UCSD-AML1 (cell line): ENCODE measurements around the gene FIGNL2.
"Not testable (repeated sequence)": the region's sequence is repeated elsewhere in the genome, so short reads cannot be mapped to it uniquely, and the experiment has no call there.

Experiments used
- DNase-seq: peaks from one replicate; lab custom pipeline; 2025; ENCODE audit not compliant: unreplicated experiment; lab: John Stamatoyannopoulos, UW

The FIGNL2 gene

DNA sequence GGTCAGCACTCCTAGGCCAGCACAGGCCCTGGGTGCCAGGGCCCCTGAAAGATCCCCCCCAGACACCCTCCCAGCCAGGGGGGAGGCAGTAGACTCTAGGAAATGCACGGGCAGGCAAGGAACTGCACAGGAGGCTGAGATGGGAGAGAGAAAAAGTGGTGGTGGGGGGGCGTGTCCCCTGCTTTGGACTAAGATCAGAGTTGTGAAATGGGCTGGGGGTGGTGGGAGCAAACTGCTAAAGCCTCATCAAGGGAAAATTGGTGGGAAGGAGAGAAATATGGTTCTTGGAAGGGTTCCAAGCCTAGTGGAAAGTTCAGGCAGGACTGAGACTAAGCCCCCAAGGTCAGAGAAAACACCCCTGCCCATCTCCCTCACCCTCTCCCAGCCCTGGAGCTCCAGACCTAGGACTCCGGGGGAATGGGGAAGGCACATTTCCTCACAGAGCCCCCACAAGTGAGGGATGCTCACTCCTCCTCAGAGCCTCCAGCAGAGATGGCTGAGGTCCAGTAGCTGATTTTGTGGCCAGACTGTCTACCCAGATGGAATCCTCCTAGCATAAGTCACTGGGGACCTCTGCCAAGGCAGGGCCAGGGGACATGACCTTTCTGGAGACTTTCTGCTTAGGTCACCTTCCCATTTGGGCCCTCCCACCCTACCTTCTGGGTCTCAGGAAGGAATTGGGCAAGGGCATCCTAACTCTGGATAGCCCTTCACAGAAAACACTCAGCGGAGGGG, 29.8 kb downstream of the FIGNL2 start:
- no peak for DNase-seq

DNA sequence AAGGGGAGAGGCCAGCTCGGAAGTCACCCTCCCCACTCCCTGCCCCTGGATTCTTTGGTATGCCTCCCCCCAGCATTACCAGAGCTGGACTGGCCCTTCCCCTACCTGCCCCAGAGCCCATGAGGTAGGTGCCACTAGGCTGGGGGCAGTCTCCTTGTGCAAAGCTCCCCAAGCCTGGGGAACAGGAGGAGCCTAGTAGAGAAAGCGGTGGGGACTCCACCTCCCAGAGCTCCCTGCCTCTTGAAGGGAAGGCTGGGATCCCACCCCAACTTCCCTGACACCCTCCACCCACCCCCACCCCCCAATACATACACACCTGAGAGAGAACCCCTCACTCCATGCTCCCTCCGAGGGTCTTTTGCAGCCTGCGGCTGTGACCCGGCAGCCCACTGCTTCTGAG, 30.4 kb downstream of the FIGNL2 start:
- no peak for DNase-seq

DNA sequence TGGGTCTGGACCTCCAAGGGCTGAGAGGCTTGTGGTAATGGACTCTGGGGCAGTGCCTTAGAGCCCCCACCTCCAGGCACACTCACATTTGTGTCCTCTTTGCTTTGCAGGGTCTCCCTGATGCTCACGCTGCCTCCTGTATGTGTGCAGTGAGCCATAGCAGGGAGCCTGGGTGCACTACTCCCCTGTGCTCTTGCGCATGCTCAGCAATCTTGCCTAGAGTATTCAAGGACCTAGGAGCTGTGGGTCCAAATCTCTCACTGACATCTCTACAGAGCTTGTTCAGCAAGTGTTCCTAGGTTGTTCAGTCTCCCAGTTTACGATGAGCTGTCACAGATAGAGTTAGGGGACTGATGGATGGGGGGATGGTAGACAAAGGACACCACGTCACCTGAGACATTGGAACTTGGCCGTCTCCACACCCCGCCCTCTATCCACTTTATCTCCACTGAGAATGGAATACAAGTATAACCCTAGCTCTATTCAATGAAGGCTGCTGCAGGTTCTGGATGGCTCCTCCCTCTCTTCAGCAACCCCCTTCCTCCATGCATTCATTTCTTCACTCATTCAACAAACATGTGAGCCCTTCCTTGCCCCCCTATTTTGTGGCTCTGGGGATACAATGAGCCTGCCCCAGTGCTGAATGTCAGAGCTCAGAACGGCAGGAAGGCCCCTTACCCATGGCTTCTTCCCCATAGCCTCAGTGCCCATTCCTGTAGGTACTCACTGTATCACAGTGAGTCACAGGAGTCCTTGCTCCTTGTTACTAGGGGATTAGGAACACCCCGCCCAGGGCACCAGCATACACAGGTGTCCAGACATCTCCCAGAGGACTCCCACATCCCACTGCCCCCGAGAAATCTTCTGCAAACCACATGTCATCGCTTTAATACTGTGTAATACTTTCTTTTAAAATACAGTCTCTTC, 31.2 kb downstream of the FIGNL2 start:
- DNase-seq, result no peak

DNA sequence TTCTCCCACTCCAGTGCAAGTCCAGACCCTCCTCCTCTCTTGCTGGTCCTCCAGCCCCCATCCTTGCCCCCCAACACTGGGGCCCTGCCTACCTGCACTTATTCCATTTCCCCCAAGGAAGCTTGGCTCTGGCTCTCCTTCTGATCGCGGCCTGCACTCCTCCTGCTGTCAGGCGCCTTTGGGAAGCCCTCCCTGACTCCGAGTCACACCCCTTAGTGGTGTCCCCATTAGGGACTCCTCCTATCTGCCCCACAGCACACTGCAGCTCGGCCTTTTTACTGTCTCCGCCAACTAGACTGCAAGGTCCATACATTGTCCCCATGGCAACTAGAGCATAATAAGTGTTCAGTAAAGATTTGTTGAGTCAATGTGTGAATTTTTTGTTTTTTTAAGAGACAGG, 32.9 kb downstream of the FIGNL2 start:
- no peak for DNase-seq

DNA sequence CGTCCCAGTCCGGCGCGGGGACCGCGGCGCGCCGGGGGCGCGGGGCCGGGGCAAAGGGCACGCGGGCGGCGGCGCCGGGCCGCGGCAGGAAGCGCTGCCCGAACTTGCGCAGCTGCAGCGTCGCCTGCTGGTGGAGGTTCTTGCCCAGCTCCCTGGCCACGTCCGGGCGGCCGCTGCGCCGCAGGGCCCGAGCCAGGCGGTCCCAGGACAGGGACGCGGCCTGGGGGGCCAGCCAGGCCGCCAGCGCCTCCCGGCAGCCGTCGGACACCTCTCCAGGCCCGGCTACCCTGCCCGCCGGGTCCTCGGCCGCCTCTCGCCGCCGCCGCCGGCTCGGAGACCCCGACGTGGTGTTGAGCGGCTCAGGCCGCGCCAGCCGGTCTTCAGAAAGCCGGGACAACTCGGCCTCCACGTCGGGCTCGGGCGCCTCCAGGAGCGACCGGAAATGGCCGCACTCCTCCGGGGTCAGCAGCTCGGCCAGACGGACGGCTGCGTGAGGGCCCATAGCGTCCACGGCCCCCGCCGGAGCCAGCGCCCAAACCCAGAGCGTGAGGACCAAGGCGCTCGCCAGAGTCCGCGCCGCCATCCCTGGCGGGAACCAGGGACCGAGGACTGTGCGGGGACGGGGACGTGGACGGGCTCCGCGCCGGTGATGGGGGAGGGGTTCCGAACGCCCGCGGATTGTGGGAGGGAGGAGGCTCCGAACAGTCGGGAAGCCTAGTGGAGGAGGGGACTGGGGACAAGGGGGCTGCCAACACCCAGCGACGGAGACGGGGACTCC, 34.0 kb downstream of the FIGNL2 start:
- DNase-seq, result peak; percentile 70

DNA sequence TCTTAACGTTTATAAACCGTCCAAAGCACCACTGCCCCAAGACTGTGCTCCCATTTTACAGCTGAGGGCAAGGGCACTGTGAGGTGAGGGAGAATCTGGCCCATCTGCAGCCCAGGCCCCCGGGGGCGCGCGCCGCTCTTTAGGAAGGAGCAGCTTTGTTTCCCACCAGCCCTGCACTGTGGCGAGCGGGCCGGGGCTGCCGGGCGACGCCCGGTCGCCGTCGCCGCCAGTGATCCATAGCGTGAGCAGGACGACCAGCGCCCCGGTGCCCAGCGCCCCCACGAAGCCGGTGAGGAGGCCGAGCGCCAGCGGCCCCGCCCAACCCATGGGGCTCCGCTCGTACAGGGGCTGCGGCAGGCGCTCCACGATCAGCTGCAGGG, 34.6 kb downstream of the FIGNL2 start:
- DNase-seq, result no peak

DNA sequence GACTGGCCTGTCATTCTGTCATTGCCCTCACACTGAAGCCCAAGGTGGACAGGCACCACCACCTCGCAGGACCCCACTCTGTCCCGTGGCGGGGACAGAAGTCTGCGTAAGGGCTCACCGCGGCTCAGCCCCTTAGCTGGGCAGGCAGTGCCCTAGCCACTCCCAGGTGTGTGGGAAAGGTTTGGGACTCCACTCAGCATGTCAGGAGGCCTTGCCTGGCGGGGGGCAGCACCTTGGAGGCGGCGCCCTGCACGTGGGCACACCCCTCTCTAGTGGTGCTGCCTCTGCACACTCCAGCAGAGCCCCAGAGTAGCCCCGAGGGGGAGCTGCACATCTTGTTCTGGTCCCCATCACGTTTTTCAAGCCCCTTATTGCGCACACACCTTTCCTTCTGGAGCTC, 35.6 kb downstream of the FIGNL2 start:
- DNase-seq, result no peak

DNA sequence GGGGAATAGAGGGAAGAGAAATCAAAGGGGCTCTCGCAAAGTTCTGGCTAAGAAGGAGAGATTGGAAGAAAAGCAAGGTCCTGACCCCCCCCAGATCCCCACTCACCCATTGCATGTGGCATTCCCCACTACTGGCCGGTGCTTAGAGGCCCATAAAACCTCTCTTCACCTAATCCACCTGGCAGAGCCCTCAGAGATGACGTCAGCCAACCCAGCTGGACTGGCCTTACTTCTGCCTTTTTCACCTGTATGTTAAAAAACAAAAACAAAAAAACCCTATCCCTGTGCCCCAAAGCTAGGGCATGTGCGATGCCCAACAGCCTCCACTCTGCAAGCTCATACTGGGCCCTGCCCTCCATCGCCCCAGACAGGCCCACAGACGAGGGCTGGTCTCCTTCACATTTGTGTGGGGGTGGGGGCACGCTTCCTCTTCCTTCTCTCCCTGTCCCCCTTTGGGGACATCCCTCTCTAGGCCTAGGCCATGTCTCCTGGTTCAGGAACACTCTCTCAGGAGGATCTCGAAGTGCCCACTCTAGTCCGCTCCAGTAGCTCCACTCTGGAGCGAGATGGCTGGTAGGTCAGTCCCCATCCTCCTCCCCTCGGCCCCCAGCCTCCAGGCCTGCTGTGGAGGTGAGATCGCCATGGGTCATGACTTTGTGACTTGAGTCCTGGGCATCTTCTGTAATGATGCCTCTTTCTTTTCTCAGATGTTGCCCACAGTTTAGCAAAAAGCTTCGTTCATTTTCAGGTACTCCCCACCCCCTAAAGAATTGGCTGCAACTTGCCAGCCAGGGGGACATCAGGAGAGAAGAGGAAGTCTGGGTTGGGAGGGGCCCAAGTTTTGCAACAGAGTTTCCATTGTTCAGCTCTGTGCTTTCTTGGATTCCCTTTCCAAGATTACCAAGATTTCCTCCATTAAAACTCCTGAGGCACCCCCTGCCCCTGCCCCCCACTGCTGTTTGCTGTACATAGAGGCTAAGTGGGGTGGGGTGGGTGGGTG, 37.0 kb downstream of the FIGNL2 start:
- DNase-seq, result no peak

DNA sequence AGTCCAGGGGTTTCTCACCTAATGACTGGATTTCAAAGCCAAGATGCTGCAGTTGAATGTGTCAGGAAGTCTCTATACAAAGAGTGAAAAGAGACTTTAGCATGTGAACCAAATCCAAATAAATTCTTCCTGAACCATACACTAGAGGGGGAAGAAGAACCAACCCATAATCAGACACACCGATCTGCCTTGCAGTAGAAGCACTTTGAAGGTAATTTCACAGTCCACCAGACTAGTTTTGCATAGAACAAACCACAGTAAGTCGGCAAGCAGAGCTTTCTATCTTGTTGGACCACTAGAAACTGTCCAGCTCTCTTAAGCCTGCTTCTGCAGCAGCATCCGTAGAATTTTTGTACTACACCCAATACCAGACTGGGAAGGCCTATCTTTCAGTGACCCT, 39.3 kb downstream of the FIGNL2 start:
- DNase-seq, result no peak

DNA sequence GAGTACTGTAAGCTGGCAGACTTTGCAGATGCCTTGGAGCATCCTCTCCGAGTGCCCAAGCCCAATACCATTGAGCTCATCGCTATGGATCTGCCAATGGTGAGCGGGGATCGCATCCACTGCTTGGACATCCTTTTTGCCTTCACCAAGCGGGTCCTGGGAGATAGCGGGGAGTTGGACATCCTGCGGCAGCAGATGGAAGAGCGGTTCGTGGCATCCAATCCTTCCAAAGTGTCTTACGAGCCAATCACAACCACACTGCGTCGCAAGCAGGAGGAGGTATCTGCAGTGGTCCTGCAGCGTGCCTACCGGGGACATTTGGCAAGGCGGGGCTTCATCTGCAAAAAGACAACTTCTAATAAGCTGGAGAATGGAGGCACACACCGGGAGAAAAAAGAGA, 41.6 kb downstream of the FIGNL2 start:
- DNase-seq, result no peak

DNA sequence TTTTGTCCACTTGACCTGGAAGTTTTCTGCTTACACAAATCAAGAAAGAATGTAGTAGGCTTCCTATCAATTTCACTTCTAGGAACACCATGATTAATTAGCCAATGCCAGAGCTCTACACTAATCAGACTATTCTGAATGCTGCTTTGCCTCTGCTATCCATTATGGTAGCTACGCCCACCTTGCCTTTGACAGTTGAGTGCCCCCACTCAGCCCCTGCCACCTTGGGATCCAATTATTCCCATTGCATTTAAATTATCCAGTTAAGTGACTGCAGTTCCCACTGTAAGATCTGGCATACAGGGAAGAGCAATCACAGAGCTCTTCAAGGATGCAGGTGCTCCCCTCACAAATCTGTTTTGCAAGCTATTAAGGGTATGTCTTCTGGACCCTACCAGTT, 47.5 kb downstream of the FIGNL2 start:
- no peak for DNase-seq

DNA sequence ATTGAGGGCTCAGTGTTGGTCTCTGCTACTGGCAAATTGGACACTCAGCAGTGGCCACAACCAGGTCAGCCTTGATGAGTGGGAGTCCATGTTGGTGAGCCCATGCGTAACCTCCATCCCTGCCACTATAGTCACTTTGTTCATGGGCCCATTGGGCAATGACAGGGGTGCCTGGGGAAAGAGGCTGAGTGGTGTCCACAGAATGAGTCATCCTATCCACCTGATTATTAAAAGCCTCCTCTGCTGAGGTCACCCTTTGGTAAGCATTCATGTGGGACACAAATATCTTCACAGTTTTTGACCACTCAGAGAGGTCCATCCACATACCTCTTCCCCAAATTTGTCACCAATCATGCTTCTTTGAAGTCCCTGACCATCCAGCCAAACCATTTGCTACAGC, 50.0 kb downstream of the FIGNL2 start:
- DNase-seq, result no peak

DNA sequence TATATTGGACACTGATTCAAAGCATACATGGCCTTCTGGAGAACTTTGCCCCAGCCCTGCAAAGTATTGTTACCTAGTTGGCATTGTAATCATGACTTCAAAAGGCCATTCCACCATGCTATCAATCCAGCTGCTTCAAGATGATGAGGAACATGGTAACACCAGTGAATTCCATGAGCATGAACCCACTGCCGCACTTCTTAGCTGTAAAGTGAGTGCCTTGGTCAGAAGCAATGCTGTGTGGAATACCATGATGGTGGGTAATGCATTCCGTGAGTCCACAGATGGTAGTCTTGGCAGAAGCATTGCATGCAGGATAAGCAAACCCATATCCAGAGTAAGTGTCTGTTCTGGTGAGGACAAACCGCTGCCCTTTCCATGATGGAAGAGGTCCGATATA, 50.5 kb downstream of the FIGNL2 start:
- not testable (repeated sequence) for DNase-seq

DNA sequence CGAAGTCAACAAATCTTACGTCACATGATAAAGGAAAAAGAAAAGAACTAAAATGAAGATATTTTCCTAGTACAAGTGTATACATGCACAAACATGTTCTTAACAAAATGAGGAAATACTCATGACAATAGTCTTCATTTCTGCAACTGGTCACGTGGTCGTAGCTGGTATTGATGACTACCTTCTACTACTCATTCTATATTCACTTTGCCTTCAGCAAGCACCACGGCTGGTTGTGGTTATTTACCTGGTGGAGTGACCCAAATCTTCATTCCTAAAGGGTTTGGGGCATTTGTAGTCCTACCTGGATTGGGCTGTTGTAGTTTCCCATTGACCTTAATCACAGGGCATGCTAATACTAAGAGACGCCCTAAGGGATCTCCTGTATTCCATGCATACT, 51.2 kb downstream of the FIGNL2 start:
- no peak for DNase-seq

DNA sequence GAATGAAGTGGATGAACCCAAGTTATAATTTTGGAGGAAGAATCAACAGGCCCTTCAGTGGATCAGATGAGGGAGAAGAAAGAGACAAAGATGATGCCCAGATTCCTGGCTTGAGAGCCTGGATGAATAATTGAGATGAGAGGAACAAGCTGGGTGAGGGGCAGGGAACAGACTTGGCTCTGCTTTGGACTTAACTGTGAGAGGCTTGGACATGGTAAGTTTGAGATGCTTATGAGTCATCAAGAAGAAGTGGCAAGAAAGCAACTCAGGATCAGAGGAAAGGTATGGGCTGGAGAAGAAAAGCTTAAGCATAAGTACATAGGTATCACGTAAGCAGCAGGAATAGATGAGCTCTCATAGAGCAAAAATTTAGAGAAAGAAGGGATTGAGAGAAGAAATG, 55.3 kb downstream of the FIGNL2 start:
- no peak for DNase-seq

DNA sequence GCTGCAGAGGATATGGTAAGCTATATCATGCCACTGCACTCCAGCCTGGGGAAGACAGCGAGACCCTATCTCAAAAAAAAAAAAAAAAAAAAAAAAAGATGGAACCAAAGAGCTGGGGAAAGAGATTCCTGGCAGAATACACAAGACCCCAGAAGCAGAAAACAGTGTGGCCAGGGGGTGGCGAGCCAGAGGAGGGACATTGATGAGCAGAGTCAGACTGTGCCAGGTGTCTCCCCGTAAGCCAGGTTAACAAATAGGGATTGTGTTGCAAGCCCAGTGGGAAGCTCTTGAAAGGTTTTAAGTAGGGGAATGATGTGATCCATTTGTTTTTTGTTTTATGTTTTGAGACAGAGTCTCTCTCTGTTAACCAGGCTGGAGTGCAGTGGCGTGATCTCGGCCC, 56.1 kb downstream of the FIGNL2 start:
- DNase-seq, result no peak

DNA sequence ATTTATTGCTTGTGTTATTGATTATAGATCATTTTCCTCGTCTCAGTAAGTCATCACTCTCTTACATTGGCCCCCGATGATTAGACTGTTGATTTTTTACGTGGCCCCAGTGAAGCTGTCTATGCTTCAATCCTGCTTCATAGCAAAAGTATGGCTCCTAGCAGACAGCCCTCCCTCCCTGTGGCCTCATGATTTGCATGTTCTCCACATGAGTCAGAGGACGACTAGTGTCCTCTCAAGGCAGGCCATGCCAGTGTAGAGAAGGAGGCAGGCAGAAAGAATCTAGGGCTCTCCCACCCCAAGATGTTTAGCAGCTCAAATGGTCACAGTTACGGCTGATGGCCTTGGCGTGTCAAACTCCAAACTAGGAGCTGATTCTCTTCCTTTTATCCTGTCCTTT, 59.6 kb downstream of the FIGNL2 start:
- no peak for DNase-seq

DNA sequence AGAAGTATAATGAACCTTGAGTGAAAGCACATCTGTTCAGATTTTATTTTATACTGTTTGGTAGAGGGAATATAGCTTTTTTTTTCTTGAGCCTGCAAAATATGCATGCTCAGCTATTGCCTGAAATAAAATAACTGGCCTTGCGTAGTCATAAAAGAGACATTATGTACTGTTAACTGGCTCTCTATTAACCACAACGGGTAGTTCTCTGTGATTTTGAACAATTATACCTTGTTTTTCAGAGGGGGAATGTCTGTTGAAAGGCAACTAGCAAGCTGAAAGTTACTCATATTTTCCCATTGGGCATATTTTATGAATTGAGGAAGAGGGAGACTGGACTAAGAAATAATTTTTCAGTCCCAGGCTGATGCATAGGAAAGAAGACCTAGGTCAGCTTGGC, 62.6 kb downstream of the FIGNL2 start:
- no peak for DNase-seq

DNA sequence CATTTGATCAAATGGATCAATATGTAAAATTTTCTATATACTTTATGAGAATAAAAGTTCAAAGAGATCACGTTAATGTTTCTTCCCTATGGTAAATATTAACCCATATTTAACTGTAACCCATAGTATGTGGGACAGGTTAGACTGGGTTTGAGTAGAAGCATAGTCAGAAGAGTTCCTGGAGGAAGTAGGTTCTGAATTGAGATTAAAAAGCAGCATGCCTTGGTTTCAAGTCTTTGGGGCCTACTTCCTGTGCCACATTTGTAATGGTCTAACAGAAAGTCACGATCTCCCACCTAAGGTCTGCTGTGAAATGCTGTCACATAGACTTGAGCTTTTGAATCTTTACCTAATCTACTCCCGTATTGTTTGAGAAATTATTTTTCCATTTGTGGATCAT, 63.8 kb downstream of the FIGNL2 start:
- DNase-seq, result no peak

DNA sequence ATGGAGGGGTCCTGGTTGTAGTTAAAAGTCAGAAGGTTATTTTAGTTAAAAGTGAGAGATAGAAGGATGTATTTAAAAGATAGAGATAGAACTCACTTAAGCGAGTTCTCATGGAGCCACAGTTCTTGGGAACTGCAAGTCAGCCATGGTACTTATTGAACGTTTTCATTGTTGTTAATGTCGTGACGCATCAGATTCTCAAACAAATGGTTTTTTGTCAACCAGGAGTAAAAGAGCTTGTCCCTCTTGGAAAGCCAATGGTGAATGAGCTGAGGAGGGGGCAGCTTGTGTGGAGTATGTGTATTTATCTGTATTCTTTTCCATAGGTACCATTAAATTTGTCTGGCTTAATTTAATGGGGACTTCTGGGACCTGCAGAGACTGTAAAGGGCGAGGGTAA, 68.6 kb downstream of the FIGNL2 start:
- DNase-seq, result no peak

DNA sequence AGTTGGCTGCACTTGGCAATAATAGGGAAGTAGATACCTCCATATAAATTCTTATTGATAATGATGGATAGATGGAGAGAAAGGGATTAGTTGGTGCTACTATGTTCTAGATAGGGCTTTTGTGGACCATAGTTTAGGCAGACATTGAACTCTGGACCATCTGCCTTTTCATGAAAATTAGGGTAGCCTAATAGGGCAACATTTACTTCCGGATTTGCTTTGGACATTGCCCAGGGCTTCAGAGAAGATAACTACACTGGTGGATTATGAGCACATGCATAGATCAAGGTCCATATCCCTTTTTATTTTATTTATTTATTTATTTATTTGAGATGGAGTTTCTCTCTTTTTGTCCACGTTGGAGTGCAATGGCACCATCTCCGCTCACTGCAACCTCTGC, 70.5 kb downstream of the FIGNL2 start:
- DNase-seq, result no peak
